Stomach (tissue), 9 donors: ENCODE measurements around the gene ACACA. TPM values are rescaled to one million over a fixed set of nuclear protein-coding genes. Genes with fewer than 3 reads are reported as not detected.

Experiments
- DNase-seq, 2 donors: peaks; one replicate each; pipeline versions ENCODE4 v3.0.0 to v3.0.0-alpha.2; 2013 to 2019
- H3K27ac ChIP-seq, 5 donors: fragments of 200-600 bp in 4 of 5; sonication (generic) in 4 of 5; one replicate each; pipeline ENCODE4 v1.5.1; 2013 to 2019; ENCODE audit warnings: mild to moderate bottlenecking in 1 of 5, moderate library complexity in 1 of 5
- H3K27me3 ChIP-seq, 3 donors: fragments of 200-600 bp; sonication (generic); one replicate each; pipeline ENCODE4 v1.5.1; 2017 to 2019; ENCODE audit warnings: mixed run types in 1 of 3
- H3K36me3 ChIP-seq, 4 donors: fragments of 200-600 bp; sonication (generic); 1 replicate in 3 of 4; 2 replicates in 1 of 4; pipeline ENCODE4 v1.5.1; 2016 to 2019
- H3K4me1 ChIP-seq, 4 donors: fragments of 200-600 bp; sonication (generic); one replicate each; pipeline ENCODE4 v1.5.1; 2016 to 2019
- H3K4me3 ChIP-seq, 4 donors: fragments of 200-600 bp; sonication (generic) in 3 of 4; one replicate each; pipeline ENCODE4 v1.5.1; 2016 to 2019; ENCODE audit warnings: mild to moderate bottlenecking in 1 of 4
- H3K9me3 ChIP-seq, 4 donors: fragments of 200-600 bp; sonication (generic); one replicate each; pipeline ENCODE4 v1.5.1; 2016 to 2019
- EP300 ChIP-seq: sonication (generic); formaldehyde crosslinking; IDR thresholded peaks from one replicate; pipeline ENCODE4 v1.6.1; 2017; ENCODE audit warnings: antibody characterized with exemption
- POLR2A ChIP-seq, 4 donors: fragments of 450-650 bp; IDR thresholded peaks; one replicate each; pipeline ENCODE4 v1.6.1; 2016; ENCODE audit warnings: antibody characterized with exemption in 4 of 4, control low read depth in 2 of 4, mild to moderate bottlenecking in 1 of 4, moderate library complexity in 1 of 4
- POLR2AphosphoS5 ChIP-seq, 3 donors: sonication (generic); formaldehyde crosslinking; IDR thresholded peaks; one replicate each; pipeline ENCODE4 v1.6.1; 2016; ENCODE audit warnings: antibody characterized with exemption in 3 of 3
- WGBS, 5 donors: extraction: QIAGEN DNeasy Blood & Tissue Kit in 3 of 5; methylation state at CpG; one replicate each; pipeline versions ENCODE4 v1.1.5 to v1.1.7; 2013 to 2018; 5-methylcytosine and 5-hydroxymethylcytosine counted together
- intact Hi-C: fragments of 100-400 bp; cut with DNase I; formaldehyde crosslinking; loops from one replicate; pipeline ENCODE4 v1.15.1; 2023; ENCODE audit warnings: low total_unique reads
- polyA plus RNA-seq, 3 donors: library from polyadenylated mRNA; stranded (reverse); fragments of 200-250 nt; gene quantifications; one replicate each; pipeline ENCODE4 v1.2.3, GENCODE V29; 2013
- total RNA-seq, 5 donors: library from RNA; depleted of rRNA; stranded (reverse); fragments of >200 nt; gene quantifications; one replicate each; pipeline versions ENCODE4 v1.1.0 to v1.2.3, GENCODE V29; 2014 to 2016
- TF ChIP-seq, protein P1 (sequence below), 7 experiments: fragments of 450-650 bp in 4 of 7; fragments of 200-600 bp in 3 of 7; sonication (generic) in 3 of 7; IDR thresholded peaks; one replicate each; pipeline ENCODE4 v1.5.1; 2016 to 2019; ENCODE audit warnings: antibody characterized with exemption in 7 of 7, control low read depth in 2 of 7, mild to moderate bottlenecking in 1 of 7
- donor health status: healthy with polysubstance abuse.
- donor health status: Bipolar disorder and iron deficiency.
- donor health status: healthy.

ACACA gene
- total and polyA plus RNA-seq, 8 donors = 9.9 to 59.8 (median 27.7) TPM

DNA sequence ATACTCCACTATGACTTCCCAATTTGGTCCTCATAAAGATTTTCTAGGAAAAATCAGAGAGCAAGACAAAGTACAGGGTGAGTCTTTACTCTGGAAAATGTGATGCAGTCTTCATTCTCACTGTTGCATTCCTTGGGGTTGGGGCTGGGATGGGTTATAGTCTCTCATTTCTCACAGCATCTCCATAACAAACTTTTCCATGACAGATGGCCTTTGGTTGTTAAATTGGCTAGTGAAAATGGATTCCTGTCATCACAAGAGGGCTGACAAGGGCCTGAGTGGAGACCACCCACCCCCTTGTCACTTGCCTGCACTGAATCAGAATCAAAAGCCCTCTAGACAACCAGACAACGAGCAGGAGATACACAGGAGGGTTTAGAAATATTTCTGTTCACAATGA is 283.2 kb downstream of the ACACA start:
- 74 to 92% (median 90%) methylated on average over 1 of the region's 1 CpG for WGBS, 5 donors
- H3K27ac ChIP-seq = no peak overlapping the region
- no peaks in the 10 kb centered on the region for H3K4me1 ChIP-seq
- intact Hi-C loops = no loop called here
- TF ChIP-seq EP300 (no peak), POLR2A (IDR thresholded peaks at IDR 0.05) (no peak), POLR2AphosphoS5 (IDR thresholded peaks at IDR 0.05) (no peak)
- TF ChIP-seq, protein P1, sequence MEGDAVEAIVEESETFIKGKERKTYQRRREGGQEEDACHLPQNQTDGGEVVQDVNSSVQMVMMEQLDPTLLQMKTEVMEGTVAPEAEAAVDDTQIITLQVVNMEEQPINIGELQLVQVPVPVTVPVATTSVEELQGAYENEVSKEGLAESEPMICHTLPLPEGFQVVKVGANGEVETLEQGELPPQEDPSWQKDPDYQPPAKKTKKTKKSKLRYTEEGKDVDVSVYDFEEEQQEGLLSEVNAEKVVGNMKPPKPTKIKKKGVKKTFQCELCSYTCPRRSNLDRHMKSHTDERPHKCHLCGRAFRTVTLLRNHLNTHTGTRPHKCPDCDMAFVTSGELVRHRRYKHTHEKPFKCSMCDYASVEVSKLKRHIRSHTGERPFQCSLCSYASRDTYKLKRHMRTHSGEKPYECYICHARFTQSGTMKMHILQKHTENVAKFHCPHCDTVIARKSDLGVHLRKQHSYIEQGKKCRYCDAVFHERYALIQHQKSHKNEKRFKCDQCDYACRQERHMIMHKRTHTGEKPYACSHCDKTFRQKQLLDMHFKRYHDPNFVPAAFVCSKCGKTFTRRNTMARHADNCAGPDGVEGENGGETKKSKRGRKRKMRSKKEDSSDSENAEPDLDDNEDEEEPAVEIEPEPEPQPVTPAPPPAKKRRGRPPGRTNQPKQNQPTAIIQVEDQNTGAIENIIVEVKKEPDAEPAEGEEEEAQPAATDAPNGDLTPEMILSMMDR (IDR thresholded peaks at IDR 0.05) = no peak
- H3K27me3 ChIP-seq = no peaks in the 10 kb centered on the region
- H3K36me3 ChIP-seq = peaks cover 8 to 72% (median 50%) of the 10 kb centered on the region in 4 donors
- no peaks in the 10 kb centered on the region for H3K9me3 ChIP-seq
- peak in 1 of 2 donors; percentile 45 for DNase-seq
- no peak overlapping the region for H3K4me3 ChIP-seq

DNA sequence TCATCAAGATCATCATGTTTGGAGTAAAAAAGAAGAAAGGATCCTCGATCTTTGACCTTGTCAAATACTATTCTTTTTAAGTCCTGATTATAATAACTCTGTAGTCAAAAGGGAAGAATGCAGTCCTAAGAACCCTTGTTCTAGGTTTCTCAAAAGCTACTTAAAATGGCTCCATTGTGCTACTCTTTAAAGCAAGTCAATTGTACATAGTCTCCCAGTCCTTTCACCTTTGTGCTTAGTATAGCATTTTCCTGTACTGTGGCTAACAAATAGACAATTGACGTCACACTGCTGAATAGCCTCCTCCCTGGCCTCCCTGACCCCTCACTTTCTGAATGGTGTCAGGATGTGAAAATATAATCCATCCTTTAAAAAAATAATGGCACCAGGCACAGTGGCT is 285.0 kb downstream of the ACACA start:
- H3K4me1 ChIP-seq = no peaks in the 10 kb centered on the region
- H3K4me3 ChIP-seq = no peak overlapping the region
- peaks cover 3 to 59% (median 47%) of the 10 kb centered on the region in 4 donors for H3K36me3 ChIP-seq
- H3K27me3 ChIP-seq = no peaks in the 10 kb centered on the region
- H3K9me3 ChIP-seq = no peaks in the 10 kb centered on the region
- WGBS, 5 donors = 93 to 100% (median 97%) methylated on average over 2 of the region's 2 CpGs
- TF ChIP-seq EP300 (no peak), POLR2AphosphoS5 (IDR thresholded peaks at IDR 0.05) (no peak), POLR2A (IDR thresholded peaks at IDR 0.05) (no peak)
- TF ChIP-seq, protein P1 (IDR thresholded peaks at IDR 0.05) = no peak
- intact Hi-C loops = no loop called here
- no peak for DNase-seq
- H3K27ac ChIP-seq = no peak overlapping the region

DNA sequence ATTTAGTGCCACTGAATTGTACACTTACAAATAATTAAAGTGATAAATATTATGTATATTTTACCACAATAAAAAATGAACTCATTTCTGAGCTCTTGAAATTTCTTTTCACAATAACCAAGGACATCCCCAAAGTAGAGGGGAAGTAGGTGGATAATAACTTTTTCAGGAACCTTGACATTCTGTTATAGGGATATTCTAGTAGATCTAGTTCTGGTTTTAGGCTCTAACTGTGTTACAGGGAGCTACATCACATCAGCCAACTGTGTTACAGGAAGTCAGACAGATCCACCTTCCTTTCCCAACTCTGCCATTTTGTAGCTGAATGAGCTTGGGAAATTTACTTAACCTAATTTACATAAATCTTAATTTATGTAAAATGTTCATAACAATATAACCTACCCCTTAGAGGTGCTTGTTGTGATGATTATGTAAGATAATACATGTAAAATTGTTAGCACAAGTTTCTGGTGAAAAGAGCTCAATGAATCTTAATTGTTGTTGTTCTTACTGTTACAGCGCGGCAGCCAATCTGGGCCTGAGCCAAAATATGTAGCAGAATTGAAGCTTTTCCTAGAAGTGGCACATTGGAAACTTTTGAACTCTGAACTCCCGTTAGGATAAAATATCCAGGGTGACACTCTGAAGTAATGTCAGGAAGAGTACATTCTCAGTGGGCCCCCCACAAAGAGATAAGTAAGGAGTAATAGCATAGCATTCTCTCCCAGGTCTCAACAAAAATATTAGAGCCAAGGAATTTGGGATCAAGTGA is 288.1 kb downstream of the ACACA start:
- WGBS, 5 donors = 76 to 86% (median 79%) methylated on average over 3 of the region's 3 CpGs
- TF ChIP-seq POLR2AphosphoS5 (IDR thresholded peaks at IDR 0.05) (no peak), EP300 (no peak)
- TF ChIP-seq, protein P1 (IDR thresholded peaks at IDR 0.05) = no peak
- intact Hi-C loops = no loop called here
- Histone ChIP-seq H3K9me3 (no peaks in the 10 kb centered on the region), H3K27me3 (no peaks in the 10 kb centered on the region), H3K4me1 (no peaks in the 10 kb centered on the region), H3K36me3 (peaks cover 3 to 47% (median 37%) of the 10 kb centered on the region in 4 donors), H3K4me3 (no peak overlapping the region), H3K27ac (no peak overlapping the region)
- DNase-seq = no peak

DNA sequence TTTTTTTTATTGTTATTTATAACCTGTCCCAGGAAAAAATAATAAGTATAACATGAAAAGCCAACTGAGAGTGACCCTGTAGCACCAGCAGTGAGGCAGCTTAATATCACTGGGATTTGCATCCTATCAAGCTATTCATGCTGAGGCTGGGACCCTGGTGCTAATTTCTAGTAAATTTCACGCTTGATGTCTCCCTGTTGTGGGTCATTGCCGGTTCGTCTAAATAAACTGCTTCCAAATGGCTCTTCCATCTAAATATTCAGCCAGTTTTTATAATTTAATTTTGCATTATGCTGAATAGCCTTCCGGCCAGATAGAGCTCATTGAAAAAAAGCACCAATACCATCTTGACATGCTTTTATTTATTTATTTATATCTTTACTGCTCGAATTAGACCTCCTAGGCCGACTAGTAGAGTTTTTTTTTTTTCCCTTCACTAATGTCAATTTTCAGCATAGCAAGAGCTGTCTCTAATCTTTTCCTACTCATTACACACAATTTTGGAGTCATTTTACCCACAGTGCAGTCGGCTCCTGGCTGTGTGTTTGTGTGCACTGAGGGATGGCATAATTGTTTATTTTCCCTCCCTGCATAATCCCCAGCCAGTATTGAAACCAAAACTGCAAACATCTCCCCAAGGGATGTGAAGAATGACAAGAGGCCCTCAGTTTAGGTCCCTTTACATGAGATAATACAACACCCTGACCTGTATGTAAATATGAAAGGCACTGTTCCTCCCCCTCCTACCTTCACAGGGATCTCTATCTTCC is 289.1 kb downstream of the ACACA start:
- 76 to 88% (median 79%) methylated on average over 7 of the region's 7 CpGs for WGBS, 5 donors
- no peaks in the 10 kb centered on the region for H3K27me3 ChIP-seq
- peaks cover 9 to 50% (median 40%) of the 10 kb centered on the region in 4 donors for H3K36me3 ChIP-seq
- H3K9me3 ChIP-seq = no peaks in the 10 kb centered on the region
- peak in 1 of 2 donors; percentile 27 for DNase-seq
- H3K27ac ChIP-seq = no peak overlapping the region
- H3K4me1 ChIP-seq = no peaks in the 10 kb centered on the region
- intact Hi-C loops = no loop called here
- no peak for TF ChIP-seq POLR2A (IDR thresholded peaks at IDR 0.05)
- no peak for TF ChIP-seq POLR2AphosphoS5 (IDR thresholded peaks at IDR 0.05)
- TF ChIP-seq, protein P1 (IDR thresholded peaks at IDR 0.05) = no peak
- TF ChIP-seq EP300 = no peak
- no peak overlapping the region for H3K4me3 ChIP-seq
